GM12878 (cell line): Measurements from ENCODE around the gene TTLL4. TPM values are rescaled to one million over a fixed set of nuclear protein-coding genes. Genes with fewer than 3 reads are reported as not detected.

Experiments
- HDAC6 ChIP-seq: fragments of 200-600 bp; sonication (generic); IDR thresholded peaks from one replicate; pipeline ENCODE4 v1.8.0; 2017; ENCODE audit warnings: antibody characterized with exemption; ENCODE audit not compliant: unreplicated experiment
- LARP7 ChIP-seq: fragments of 450-650 bp; IDR thresholded peaks from 2 replicates; pipeline ENCODE4 v1.6.1; 2017; ENCODE audit warnings: mild to moderate bottlenecking
- MTA2 ChIP-seq: fragments of 450-650 bp; IDR thresholded peaks from 2 replicates; pipeline ENCODE4 v1.6.1; 2016; ENCODE audit warnings: low read depth, mild to moderate bottlenecking, moderate library complexity
- MYC ChIP-seq: IDR thresholded peaks from 2 replicates; pipeline ENCODE4 v1.6.1; 2011; ENCODE audit warnings: mild to moderate bottlenecking, low read length, moderate library complexity, inconsistent platforms; ENCODE audit not compliant: insufficient read depth, insufficient replicate concordance, insufficient read length, severe bottlenecking
- NBN ChIP-seq: fragments of 450-650 bp; IDR thresholded peaks from 2 replicates; pipeline ENCODE4 v1.6.1; 2016
- PAX5 ChIP-seq: IDR thresholded peaks from 2 replicates; pipeline ENCODE4 v1.6.1; 2011; ENCODE audit warnings: low read depth, low read length, borderline replicate concordance
- WRNIP1 ChIP-seq: IDR thresholded peaks from 2 replicates; pipeline ENCODE4 v1.6.1; 2011; ENCODE audit warnings: low read depth, low read length, improper control_type of control experiment, borderline replicate concordance
- polyA plus RNA-seq, 11 experiments: library from polyadenylated mRNA; depleted of rRNA in 4 of 11; unstranded in 6 of 11; stranded (reverse) in 5 of 11; fragments of >200 nt; fragmentation: Nextera tagmentation in 4 of 11; fragmentation: Illumina TruSeq in 1 of 11; extraction: Ambion mirVana in 4 of 11; extraction: Trizol in 1 of 11; gene quantifications; 1 replicate in 1 of 11; 2 replicates in 10 of 11; pipeline versions ENCODE4 v1.2.1 to v1.2.3, GENCODE V29; 2011 to 2016; ENCODE audit warnings: inconsistent platforms in 2 of 11, missing spikeins in 2 of 11, low read depth in 1 of 11
- total RNA-seq, 4 experiments: library from RNA; depleted of rRNA in 3 of 4; stranded (reverse); fragments of >200 nt in 3 of 4; fragmentation: Illumina TruSeq in 1 of 4; extraction: Trizol in 1 of 4; gene quantifications; 2 replicates each; pipeline versions ENCODE4 v1.2.1 to v1.2.3, GENCODE V29; 2013 to 2021
- TF ChIP-seq, protein P1 (sequence below): fragments of 450-650 bp; IDR thresholded peaks from 2 replicates; pipeline ENCODE4 v1.6.1; 2017; ENCODE audit warnings: mild to moderate bottlenecking, low read depth, inconsistent platforms; ENCODE audit not compliant: poor library complexity, severe bottlenecking
- TF ChIP-seq, protein P2 (sequence below), 3 experiments: IDR thresholded peaks in 2 of 3; conservative IDR thresholded peaks in 1 of 3; 2 replicates each; pipeline ENCODE4 v1.5.1; 2011; ENCODE audit warnings: low read depth in 3 of 3, low read length in 3 of 3, mild to moderate bottlenecking in 3 of 3, control low read depth in 2 of 3, moderate library complexity in 2 of 3, inconsistent platforms in 1 of 3, mixed read lengths in 1 of 3; ENCODE audit not compliant: control insufficient read depth in 2 of 3, insufficient read depth in 1 of 3; ENCODE audit errors: extremely low read depth in 1 of 3

The TTLL4 gene
- total and polyA plus RNA-seq, 10 of the 15 experiments (the other 5 are each of a cell fraction or from before 2014, with no cell fraction given) = 16.6 to 63.1 (median 32.9) TPM

DNA sequence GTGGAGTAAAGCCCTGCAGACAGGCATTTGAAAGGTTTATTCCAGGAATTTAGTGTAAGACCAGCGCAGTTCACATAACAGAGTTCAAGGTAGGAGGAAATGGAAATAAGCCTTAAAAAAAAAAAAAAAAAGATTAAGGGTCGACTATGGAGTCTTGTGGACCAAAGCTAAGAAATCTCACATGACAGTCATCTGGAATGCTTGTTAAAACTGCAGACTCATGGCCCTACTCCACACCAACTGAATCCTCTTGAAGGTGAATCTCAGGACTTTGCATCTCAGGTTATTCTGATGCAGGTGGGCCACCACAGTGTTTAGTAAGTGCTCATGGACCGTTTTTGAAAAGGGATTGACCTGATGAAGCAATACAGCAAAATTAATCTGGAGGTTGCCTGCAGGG is 8.8 kb downstream of the TTLL4 start (continued):
- no peak for TF ChIP-seq HDAC6
- no peak for TF ChIP-seq MTA2
- TF ChIP-seq PAX5 = no peak
- TF ChIP-seq LARP7 = no peak
- TF ChIP-seq, protein P1, sequence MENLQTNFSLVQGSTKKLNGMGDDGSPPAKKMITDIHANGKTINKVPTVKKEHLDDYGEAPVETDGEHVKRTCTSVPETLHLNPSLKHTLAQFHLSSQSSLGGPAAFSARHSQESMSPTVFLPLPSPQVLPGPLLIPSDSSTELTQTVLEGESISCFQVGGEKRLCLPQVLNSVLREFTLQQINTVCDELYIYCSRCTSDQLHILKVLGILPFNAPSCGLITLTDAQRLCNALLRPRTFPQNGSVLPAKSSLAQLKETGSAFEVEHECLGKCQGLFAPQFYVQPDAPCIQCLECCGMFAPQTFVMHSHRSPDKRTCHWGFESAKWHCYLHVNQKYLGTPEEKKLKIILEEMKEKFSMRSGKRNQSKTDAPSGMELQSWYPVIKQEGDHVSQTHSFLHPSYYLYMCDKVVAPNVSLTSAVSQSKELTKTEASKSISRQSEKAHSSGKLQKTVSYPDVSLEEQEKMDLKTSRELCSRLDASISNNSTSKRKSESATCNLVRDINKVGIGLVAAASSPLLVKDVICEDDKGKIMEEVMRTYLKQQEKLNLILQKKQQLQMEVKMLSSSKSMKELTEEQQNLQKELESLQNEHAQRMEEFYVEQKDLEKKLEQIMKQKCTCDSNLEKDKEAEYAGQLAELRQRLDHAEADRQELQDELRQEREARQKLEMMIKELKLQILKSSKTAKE = no peak
- no peak for TF ChIP-seq WRNIP1
- no peak for TF ChIP-seq NBN
- TF ChIP-seq MYC = no peak
- TF ChIP-seq, protein P2, sequence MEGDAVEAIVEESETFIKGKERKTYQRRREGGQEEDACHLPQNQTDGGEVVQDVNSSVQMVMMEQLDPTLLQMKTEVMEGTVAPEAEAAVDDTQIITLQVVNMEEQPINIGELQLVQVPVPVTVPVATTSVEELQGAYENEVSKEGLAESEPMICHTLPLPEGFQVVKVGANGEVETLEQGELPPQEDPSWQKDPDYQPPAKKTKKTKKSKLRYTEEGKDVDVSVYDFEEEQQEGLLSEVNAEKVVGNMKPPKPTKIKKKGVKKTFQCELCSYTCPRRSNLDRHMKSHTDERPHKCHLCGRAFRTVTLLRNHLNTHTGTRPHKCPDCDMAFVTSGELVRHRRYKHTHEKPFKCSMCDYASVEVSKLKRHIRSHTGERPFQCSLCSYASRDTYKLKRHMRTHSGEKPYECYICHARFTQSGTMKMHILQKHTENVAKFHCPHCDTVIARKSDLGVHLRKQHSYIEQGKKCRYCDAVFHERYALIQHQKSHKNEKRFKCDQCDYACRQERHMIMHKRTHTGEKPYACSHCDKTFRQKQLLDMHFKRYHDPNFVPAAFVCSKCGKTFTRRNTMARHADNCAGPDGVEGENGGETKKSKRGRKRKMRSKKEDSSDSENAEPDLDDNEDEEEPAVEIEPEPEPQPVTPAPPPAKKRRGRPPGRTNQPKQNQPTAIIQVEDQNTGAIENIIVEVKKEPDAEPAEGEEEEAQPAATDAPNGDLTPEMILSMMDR (IDR thresholded peaks at IDR 0.05 in 2 of 3, conservative IDR thresholded peaks at IDR 0.05 in 1 of 3; ENCODE audit: control insufficient read depth in 2 of 3, extremely low read depth in 1 of 3, insufficient read depth in 1 of 3, low read depth in 3 of 3, low read length in 3 of 3) = no peak
